K562 (cell line): ENCODE data around the gene DHRS13. TPM values are rescaled to one million over a fixed set of nuclear protein-coding genes. Genes with fewer than 3 reads are reported as not detected.

ENCODE experiments used
- ATAC-seq: fragments of 200-7000 bp; cut with Tn5 transposase; 3 replicates; pipeline ENCODE4 v1.9.1; 2020; ENCODE audit warnings: moderate library complexity
- BruUV-seq: library from RNA; stranded (reverse); fragments of 400-500 nt; replicated peaks from 2 replicates; lab custom pipeline; 2021; lab: Mats Ljungman, UMichigan
- CTCF ChIA-PET: fragments of 300-600 bp; formaldehyde crosslinking; extraction: SDS; loops from one replicate; lab custom pipeline; 2021; ENCODE audit warnings: low intra/inter-chr PET ratio; lab: Yijun Ruan, JAX
- POLR2A ChIA-PET: fragments of 300-600, 350-650 bp; sonication (Branson Sonifier 250); formaldehyde crosslinking; extraction: SDS; loops from one replicate; lab custom pipeline; 2021; ENCODE audit warnings: antibody characterized with exemption, inconsistent platforms; lab: Yijun Ruan, JAX
- DNase-seq, 4 experiments: peaks; one replicate each; pipeline versions ENCODE4 v3.0.0 to v3.0.0-alpha.2; 2011 to 2018; ENCODE audit warnings: low spot score in 3 of 4, mixed read lengths in 3 of 4; ENCODE audit errors: extremely low read depth in 1 of 4
- FAIRE-seq: peaks from 2 replicates; lab custom pipeline; 2011; peaks lifted over from hg19 to GRCh38; lab: Jason Lieb, UNC
- H2AFZ ChIP-seq: 2 replicates; pipeline ENCODE4 v1.6.0; 2011; ENCODE audit warnings: low read depth, low read length, control low read depth, inconsistent platforms
- H3K27ac ChIP-seq: fragments of 200-600 bp; 3 replicates; pipeline ENCODE4 v1.8.0; 2011; ENCODE audit warnings: low read depth, mild to moderate bottlenecking, control low read depth, inconsistent platforms, low read length, moderate library complexity, mixed read lengths; ENCODE audit errors: extremely low read depth
- H3K27me3 ChIP-seq, 2 experiments: fragments of 300-600 bp in 1 of 2; 2 replicates in 1 of 2; 3 replicates in 1 of 2; pipeline versions ENCODE4 v1.6.0 to v1.8.0; 2011; ENCODE audit warnings: inconsistent platforms in 2 of 2, low read length in 2 of 2, mild to moderate bottlenecking in 1 of 2, mixed read lengths in 1 of 2, moderate library complexity in 1 of 2; ENCODE audit not compliant: control insufficient read depth in 2 of 2, insufficient read depth in 2 of 2
- H3K36me3 ChIP-seq: fragments of 300-600 bp; 3 replicates; pipeline ENCODE4 v1.8.0; 2011; ENCODE audit warnings: mild to moderate bottlenecking, low read length, inconsistent platforms; ENCODE audit not compliant: control insufficient read depth, insufficient read depth
- H3K4me1 ChIP-seq, 2 experiments: fragments of 200-600 bp in 1 of 2; replicated peaks in 1 of 2; 2 replicates in 1 of 2; 3 replicates in 1 of 2; pipeline versions ENCODE4 v1.5.1 to v1.8.0; 2011; ENCODE audit warnings: inconsistent platforms in 2 of 2, low read length in 2 of 2, mild to moderate bottlenecking in 1 of 2, mixed read lengths in 1 of 2, moderate library complexity in 1 of 2; ENCODE audit not compliant: control insufficient read depth in 2 of 2, insufficient read depth in 2 of 2
- H3K4me2 ChIP-seq: 2 replicates; pipeline ENCODE4 v1.6.1; 2011; ENCODE audit warnings: low read length, control low read depth, inconsistent platforms, mixed read lengths; ENCODE audit not compliant: insufficient read depth
- H3K4me3 ChIP-seq: fragments of 200-600 bp; sonication (generic), shearing (Covaris generic); 2 replicates; pipeline ENCODE4 v1.5.1; 2016; ENCODE audit warnings: control low read depth, inconsistent platforms
- H3K79me2 ChIP-seq: fragments of 200-600 bp; 3 replicates; pipeline ENCODE4 v1.8.0; 2011; ENCODE audit warnings: low read length, inconsistent platforms; ENCODE audit not compliant: control insufficient read depth, insufficient read depth
- H3K9ac ChIP-seq, 2 experiments: 2 replicates each; pipeline versions ENCODE4 v1.6.0 to v1.6.1; 2011; ENCODE audit warnings: low read depth in 2 of 2, low read length in 2 of 2, control low read depth in 1 of 2, inconsistent platforms in 1 of 2, mild to moderate bottlenecking in 1 of 2, mixed read lengths in 1 of 2; ENCODE audit not compliant: insufficient read depth in 1 of 2
- H3K9me1 ChIP-seq: one replicate; pipeline ENCODE4 v1.6.0; 2011; ENCODE audit warnings: inconsistent platforms, mild to moderate bottlenecking, low read length, moderate library complexity; ENCODE audit not compliant: control insufficient read depth, insufficient read depth
- H3K9me3 ChIP-seq: replicated peaks from 2 replicates; pipeline ENCODE4 v1.5.1; 2011; ENCODE audit warnings: low read depth, low read length, inconsistent platforms; ENCODE audit not compliant: control insufficient read depth, insufficient read depth
- H4K20me1 ChIP-seq: replicated peaks from 2 replicates; pipeline ENCODE4 v1.6.1; 2011; ENCODE audit warnings: low read length, inconsistent platforms, mixed read lengths; ENCODE audit not compliant: control insufficient read depth, insufficient read depth
- CBX2 ChIP-seq: fragments of 200-600 bp; sonication (generic); IDR thresholded peaks from one replicate; pipeline ENCODE4 v1.6.1; 2012; ENCODE audit warnings: mild to moderate bottlenecking, low read length, inconsistent platforms; ENCODE audit not compliant: insufficient read depth, poor library complexity, severe bottlenecking
- CEBPG ChIP-seq, 3 experiments: fragments of 200-800 bp in 1 of 3; sonication (Bioruptor generic) in 1 of 3; sonication (generic) in 1 of 3; formaldehyde crosslinking in 1 of 3; IDR thresholded peaks in 2 of 3; conservative IDR thresholded peaks in 1 of 3; 2 replicates each; pipeline versions ENCODE4 v1.6.1 to v1.8.0; 2016 to 2022; ENCODE audit warnings: missing compliant biosample characterization in 2 of 3, missing genetic modification characterization in 2 of 3, mild to moderate bottlenecking in 1 of 3, missing genetic modification reagents in 1 of 3
- GATA2 ChIP-seq: sonication (generic); formaldehyde crosslinking; IDR thresholded peaks from 2 replicates; pipeline ENCODE4 v1.4.0; 2020; ENCODE audit warnings: mild to moderate bottlenecking, missing genetic modification reagents
- GTF2A2 ChIP-seq: IDR thresholded peaks from 2 replicates; pipeline ENCODE4 v1.6.1; 2016; ENCODE audit warnings: mild to moderate bottlenecking, missing genetic modification characterization, missing compliant biosample characterization
- NEUROD1 ChIP-seq: fragments of 150-350 bp; IDR thresholded peaks from 2 replicates; pipeline ENCODE4 v1.6.1; 2014; ENCODE audit warnings: borderline replicate concordance, low read length, low read depth; ENCODE audit not compliant: partially characterized antibody
- ZNF354B ChIP-seq: fragments of 250-450 bp; sonication (Bioruptor Pico); IDR thresholded peaks from 2 replicates; pipeline ENCODE4 v1.4.0; 2020
- WGBS: fragments of 100-300 bp; shearing (Covaris generic); methylation state at CpG from one replicate; pipeline ENCODE4 v1.1.6; 2016; ENCODE audit warnings: low coverage, mixed read lengths; ENCODE audit not compliant: insufficient coverage; ENCODE audit errors: missing lambda C conversion rate; 5-methylcytosine and 5-hydroxymethylcytosine counted together
- in situ Hi-C: fragments of 300-500 bp; cut with MboI; formaldehyde crosslinking; loops from 4 replicates; pipeline ENCODE4 v1.15.0; 2018; ENCODE audit warnings: inconsistent platforms, mixed read lengths
- intact Hi-C: fragments of 100-400 bp; cut with micrococcal nuclease; formaldehyde crosslinking; loops from 2 replicates; pipeline ENCODE4 v1.14.2; 2022
- polyA plus RNA-seq, 8 experiments: library from polyadenylated mRNA; depleted of rRNA in 4 of 8; stranded (reverse) in 5 of 8; unstranded in 3 of 8; fragments of >200 nt; fragmentation: Nextera tagmentation in 2 of 8; fragmentation: Illumina TruSeq in 1 of 8; extraction: Ambion mirVana in 2 of 8; extraction: Trizol in 1 of 8; gene quantifications; 2 replicates each; pipeline versions ENCODE4 v1.2.1 to v1.2.3, GENCODE V29; 2011 to 2014; ENCODE audit warnings: inconsistent platforms in 1 of 8, missing spikeins in 1 of 8
- total RNA-seq, 7 experiments: library from RNA; depleted of rRNA in 6 of 7; stranded (reverse); fragments of >200 nt in 6 of 7; fragmentation: Illumina TruSeq in 2 of 7; extraction: Trizol in 2 of 7; gene quantifications; 2 replicates each; pipeline versions ENCODE4 v1.2.1 to v1.2.3, GENCODE V29; 2011 to 2021; ENCODE audit warnings: low replicate concordance in 1 of 7
- TF ChIP-seq, protein P1 (sequence below): fragments of 200-800 bp; sonication (Bioruptor generic); IDR thresholded peaks from 2 replicates; pipeline ENCODE4 v1.6.1; 2017; ENCODE audit warnings: missing genetic modification characterization, missing compliant biosample characterization
- TF ChIP-seq, protein P2 (sequence below), 2 experiments: fragments of 450-650 bp in 1 of 2; sonication (generic) in 1 of 2; formaldehyde crosslinking; conservative IDR thresholded peaks; 2 replicates each; pipeline versions ENCODE4 v1.4.0 to v1.8.1; 2020 to 2022; ENCODE audit warnings: mild to moderate bottlenecking in 1 of 2, missing genetic modification reagents in 1 of 2
- TF ChIP-seq, protein P3 (sequence below): sonication (generic); formaldehyde crosslinking; IDR thresholded peaks from 2 replicates; pipeline ENCODE4 v1.8.1; 2023; ENCODE audit warnings: mild to moderate bottlenecking, missing genetic modification reagents
- TF ChIP-seq, protein P4 (sequence below), 3 experiments: IDR thresholded peaks in 2 of 3; conservative IDR thresholded peaks in 1 of 3; 2 replicates each; pipeline ENCODE4 v1.5.1; 2011 to 2012; ENCODE audit warnings: low read length in 3 of 3, mild to moderate bottlenecking in 3 of 3, control low read depth in 2 of 3, improper control_type of control experiment in 1 of 3, inconsistent platforms in 1 of 3, low read depth in 1 of 3, mixed read lengths in 1 of 3, moderate library complexity in 1 of 3; ENCODE audit not compliant: insufficient read depth in 2 of 3

Gene DHRS13
- total and polyA plus RNA-seq, 9 of the 15 experiments (the other 6 are each of a cell fraction or from before 2014, with no cell fraction given) = 0.32 to 52.3 (median 34.3) TPM; not detected in 1

DNA sequence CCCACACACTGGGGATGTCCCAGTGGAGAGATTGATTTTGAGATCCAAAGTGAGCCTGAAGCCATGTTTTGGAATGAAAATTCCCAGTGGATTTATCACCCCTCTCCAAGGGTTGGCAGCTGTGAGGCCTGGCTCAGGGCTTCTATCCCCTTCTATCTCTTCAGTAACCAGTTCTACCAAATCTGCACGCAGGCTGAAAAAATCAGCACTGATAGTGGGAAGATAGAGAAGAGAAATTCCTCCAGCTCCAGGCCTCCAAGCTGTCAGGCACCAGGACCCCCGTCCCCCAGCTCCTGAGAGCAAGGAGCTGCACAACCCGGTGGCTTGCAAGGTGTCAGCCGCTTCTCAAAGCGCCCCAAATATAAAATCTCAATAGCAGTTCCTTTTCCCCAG, 6.4 kb downstream of the DHRS13 start:
- BruUV-seq = no TSS peak
- CTCF ChIA-PET = interaction anchor here (1.6 to 1.7 kb wide), 2 partner anchors 48 to 133 kb away, joined by 6 to 10 read pairs; no protein-coding TSS in a partner anchor
- no peaks in the 10 kb centered on the region for H3K27me3 ChIP-seq
- DNase-seq = no peak
- H4K20me1 ChIP-seq = no peaks in the 10 kb centered on the region
- POLR2A ChIA-PET = interaction anchor here (0.5 to 1.6 kb wide), 15 partner anchors 8 to 184 kb away, joined by 3 to 6 read pairs (median 3); partner anchors contain the start of genes NEK8 and TLCD1
- peaks cover 44% of the 10 kb centered on the region for H3K36me3 ChIP-seq
- no peaks in the 10 kb centered on the region for H3K9me3 ChIP-seq
- H3K4me1 ChIP-seq = peaks cover 33 to 47% of the 10 kb centered on the region in 2 experiments
- 1% methylated on average over 5 of the region's 5 CpGs for WGBS
- peak overlapping the region; percentile 86 to 91 for H3K9ac ChIP-seq
- H3K4me3 ChIP-seq = peak overlapping the region; percentile 95
- in situ Hi-C loops (loop anchor here (5.0 kb wide), 1 partner anchor 129 kb away; no protein-coding TSS in a partner anchor), intact Hi-C loops (loop anchor here (5.0 kb wide), 1 partner anchor 249 kb away; the partner anchor contains the start of gene BLTP2)
- H3K9me1 ChIP-seq = no peaks in the 10 kb centered on the region
- peak overlapping the region; percentile 89 for H3K4me2 ChIP-seq
- H3K27ac ChIP-seq = peak overlapping the region; percentile 91
- FAIRE-seq = no peak
- no peak overlapping the region for H2AFZ ChIP-seq
- peaks cover 64% of the 10 kb centered on the region for H3K79me2 ChIP-seq
- ATAC-seq = no peak
- TF ChIP-seq, protein P1, sequence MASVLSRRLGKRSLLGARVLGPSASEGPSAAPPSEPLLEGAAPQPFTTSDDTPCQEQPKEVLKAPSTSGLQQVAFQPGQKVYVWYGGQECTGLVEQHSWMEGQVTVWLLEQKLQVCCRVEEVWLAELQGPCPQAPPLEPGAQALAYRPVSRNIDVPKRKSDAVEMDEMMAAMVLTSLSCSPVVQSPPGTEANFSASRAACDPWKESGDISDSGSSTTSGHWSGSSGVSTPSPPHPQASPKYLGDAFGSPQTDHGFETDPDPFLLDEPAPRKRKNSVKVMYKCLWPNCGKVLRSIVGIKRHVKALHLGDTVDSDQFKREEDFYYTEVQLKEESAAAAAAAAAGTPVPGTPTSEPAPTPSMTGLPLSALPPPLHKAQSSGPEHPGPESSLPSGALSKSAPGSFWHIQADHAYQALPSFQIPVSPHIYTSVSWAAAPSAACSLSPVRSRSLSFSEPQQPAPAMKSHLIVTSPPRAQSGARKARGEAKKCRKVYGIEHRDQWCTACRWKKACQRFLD = peak; percentile 8; the same call in 1 of the 2 replicates
- TF ChIP-seq, protein P2, sequence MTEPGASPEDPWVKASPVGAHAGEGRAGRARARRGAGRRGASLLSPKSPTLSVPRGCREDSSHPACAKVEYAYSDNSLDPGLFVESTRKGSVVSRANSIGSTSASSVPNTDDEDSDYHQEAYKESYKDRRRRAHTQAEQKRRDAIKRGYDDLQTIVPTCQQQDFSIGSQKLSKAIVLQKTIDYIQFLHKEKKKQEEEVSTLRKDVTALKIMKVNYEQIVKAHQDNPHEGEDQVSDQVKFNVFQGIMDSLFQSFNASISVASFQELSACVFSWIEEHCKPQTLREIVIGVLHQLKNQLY (CRISPR knock-in tag; conservative IDR thresholded peaks at IDR 0.05) = 0 out of 4 replicates have a peak, but pooled peaks of 1 of the 2 experiments have one; percentile 8
- TF ChIP-seq CBX2 (no peak), NEUROD1 (peak; percentile 2), GTF2A2 (tag) (no peak), CEBPG (CRISPR knock-in tag; IDR thresholded peaks at IDR 0.05) (no peak), CEBPG (tag; conservative IDR thresholded peaks at IDR 0.05 in 1 of 2, IDR thresholded peaks at IDR 0.05 in 1 of 2) (no peak), ZNF354B (no peak), GATA2 (CRISPR knock-in tag) (no peak)
- TF ChIP-seq, protein P3, sequence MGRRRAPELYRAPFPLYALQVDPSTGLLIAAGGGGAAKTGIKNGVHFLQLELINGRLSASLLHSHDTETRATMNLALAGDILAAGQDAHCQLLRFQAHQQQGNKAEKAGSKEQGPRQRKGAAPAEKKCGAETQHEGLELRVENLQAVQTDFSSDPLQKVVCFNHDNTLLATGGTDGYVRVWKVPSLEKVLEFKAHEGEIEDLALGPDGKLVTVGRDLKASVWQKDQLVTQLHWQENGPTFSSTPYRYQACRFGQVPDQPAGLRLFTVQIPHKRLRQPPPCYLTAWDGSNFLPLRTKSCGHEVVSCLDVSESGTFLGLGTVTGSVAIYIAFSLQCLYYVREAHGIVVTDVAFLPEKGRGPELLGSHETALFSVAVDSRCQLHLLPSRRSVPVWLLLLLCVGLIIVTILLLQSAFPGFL = 0 out of 2 replicates have a peak, but pooled peaks have one; percentile 7
- TF ChIP-seq, protein P4, sequence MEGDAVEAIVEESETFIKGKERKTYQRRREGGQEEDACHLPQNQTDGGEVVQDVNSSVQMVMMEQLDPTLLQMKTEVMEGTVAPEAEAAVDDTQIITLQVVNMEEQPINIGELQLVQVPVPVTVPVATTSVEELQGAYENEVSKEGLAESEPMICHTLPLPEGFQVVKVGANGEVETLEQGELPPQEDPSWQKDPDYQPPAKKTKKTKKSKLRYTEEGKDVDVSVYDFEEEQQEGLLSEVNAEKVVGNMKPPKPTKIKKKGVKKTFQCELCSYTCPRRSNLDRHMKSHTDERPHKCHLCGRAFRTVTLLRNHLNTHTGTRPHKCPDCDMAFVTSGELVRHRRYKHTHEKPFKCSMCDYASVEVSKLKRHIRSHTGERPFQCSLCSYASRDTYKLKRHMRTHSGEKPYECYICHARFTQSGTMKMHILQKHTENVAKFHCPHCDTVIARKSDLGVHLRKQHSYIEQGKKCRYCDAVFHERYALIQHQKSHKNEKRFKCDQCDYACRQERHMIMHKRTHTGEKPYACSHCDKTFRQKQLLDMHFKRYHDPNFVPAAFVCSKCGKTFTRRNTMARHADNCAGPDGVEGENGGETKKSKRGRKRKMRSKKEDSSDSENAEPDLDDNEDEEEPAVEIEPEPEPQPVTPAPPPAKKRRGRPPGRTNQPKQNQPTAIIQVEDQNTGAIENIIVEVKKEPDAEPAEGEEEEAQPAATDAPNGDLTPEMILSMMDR (IDR thresholded peaks at IDR 0.05 in 2 of 3, conservative IDR thresholded peaks at IDR 0.05 in 1 of 3; ENCODE audit: insufficient read depth in 2 of 3, low read depth in 1 of 3, low read length in 3 of 3) = no peak
